A673 (cell line): ENCODE measurements around the gene AURKAIP1. TPM values are rescaled to one million over a fixed set of nuclear protein-coding genes. Genes with fewer than 3 reads are reported as not detected.

Experiments used
- BruUV-seq: library from RNA; stranded (reverse); fragments of 400-500 nt; replicated peaks from 2 replicates; lab custom pipeline; 2021; lab: Mats Ljungman, UMichigan
- CTCF ChIA-PET: fragments of 300-600 bp; sonication (Branson Sonifier 250); formaldehyde crosslinking; loops from one replicate; lab custom pipeline; 2022; ENCODE audit warnings: antibody characterized with exemption; lab: Charles Lee
- POLR2A ChIA-PET: fragments of 300-600 bp; sonication (Branson Sonifier 250); formaldehyde crosslinking; loops from one replicate; lab custom pipeline; 2022; ENCODE audit warnings: antibody characterized with exemption; ENCODE audit not compliant: low non-redundant PET; lab: Charles Lee
- DNase-seq: peaks from one replicate; pipeline ENCODE4 v3.0.0-alpha.2; 2015; ENCODE audit warnings: low spot score
- H3K27ac ChIP-seq: fragments of 200-600 bp; sonication (generic); 2 replicates; pipeline ENCODE4 v1.5.1; 2016; ENCODE audit warnings: mixed run types, low read depth, mild to moderate bottlenecking, mixed read lengths, antibody characterized with exemption, low read length; ENCODE audit not compliant: poor library complexity, severe bottlenecking
- H3K27me3 ChIP-seq: fragments of 200-600 bp; sonication (generic); replicated peaks from 2 replicates; pipeline ENCODE4 v1.6.1; 2017; ENCODE audit warnings: mixed run types, low read depth, mild to moderate bottlenecking, mixed read lengths, antibody characterized with exemption, low read length; ENCODE audit not compliant: insufficient read depth, poor library complexity
- H3K36me3 ChIP-seq: fragments of 200-600 bp; sonication (generic); 2 replicates; pipeline ENCODE4 v1.6.1; 2016; ENCODE audit warnings: mixed run types, mild to moderate bottlenecking, mixed read lengths, antibody characterized with exemption, low read length; ENCODE audit not compliant: insufficient read depth, poor library complexity, severe bottlenecking
- H3K4me1 ChIP-seq: fragments of 200-600 bp; sonication (generic); 2 replicates; pipeline ENCODE4 v1.6.1; 2017; ENCODE audit warnings: mixed run types, mild to moderate bottlenecking, mixed read lengths, antibody characterized with exemption, low read length; ENCODE audit not compliant: insufficient read depth, poor library complexity, severe bottlenecking
- H3K4me3 ChIP-seq: fragments of 200-600 bp; sonication (generic); 2 replicates; pipeline ENCODE4 v1.5.1; 2016; ENCODE audit warnings: low read depth, mixed run types, mild to moderate bottlenecking, mixed read lengths, low read length; ENCODE audit not compliant: poor library complexity, severe bottlenecking
- H3K9me3 ChIP-seq: fragments of 200-600 bp; sonication (generic); 2 replicates; pipeline ENCODE4 v1.6.1; 2016; ENCODE audit warnings: mixed run types, low read depth, mild to moderate bottlenecking, mixed read lengths, antibody characterized with exemption, low read length; ENCODE audit not compliant: poor library complexity, severe bottlenecking
- CTCF ChIP-seq: fragments of 300-800, 200-600 bp; sonication (generic); conservative IDR thresholded peaks from 2 replicates; pipeline ENCODE4 v1.5.1; 2017; ENCODE audit warnings: low read depth, mild to moderate bottlenecking, antibody characterized with exemption, low read length, moderate library complexity, mixed read lengths
- EZH2 ChIP-seq: fragments of 200-600 bp; sonication (generic); IDR thresholded peaks from 2 replicates; pipeline ENCODE4 v1.6.1; 2017; ENCODE audit warnings: borderline replicate concordance, low read depth, mild to moderate bottlenecking, mixed read lengths, antibody characterized with exemption, low read length; ENCODE audit not compliant: poor library complexity, severe bottlenecking
- intact Hi-C: fragments of 100-400 bp; cut with micrococcal nuclease; formaldehyde crosslinking; loops from one replicate; pipeline ENCODE4 v1.10.0; 2022; ENCODE audit not compliant: unreplicated experiment
- total RNA-seq: library from RNA; stranded (reverse); gene quantifications from 2 replicates; pipeline ENCODE4 v1.2.3, GENCODE V29; 2021

AURKAIP1 gene
- total RNA-seq, 1 experiment from 2014 or later = 172 TPM

- peaks cover 9% of the 10 kb centered on the region for H3K36me3 ChIP-seq
Measured at GRCh38 chr1:1340791-1341548, 34.0 kb downstream of the AURKAIP1 start.

GRCh38 chr1:1340185-1340584 lies 34.8 kb downstream of the AURKAIP1 start:
- Histone ChIP-seq H3K27ac (no peak overlapping the region), H3K4me3 (no peak overlapping the region), H3K27me3 (no peaks in the 10 kb centered on the region), H3K9me3 (no peaks in the 10 kb centered on the region), H3K36me3 (peaks cover 9% of the 10 kb centered on the region), H3K4me1 (no peaks in the 10 kb centered on the region)
- intact Hi-C loops = no loop called here
- CTCF ChIA-PET = no interaction called here
- POLR2A ChIA-PET = no interaction called here
- TF ChIP-seq CTCF (no peak), EZH2 (no peak)
- no TSS peak for BruUV-seq
- DNase-seq = no peak

More at GRCh38 chr1:1340791-1341548, 34.0 kb downstream of the AURKAIP1 start:
- TF ChIP-seq CTCF (no peak), EZH2 (no peak)
- H3K9me3 ChIP-seq = no peaks in the 10 kb centered on the region
- H3K27ac ChIP-seq = no peak overlapping the region
- no peaks in the 10 kb centered on the region for H3K4me1 ChIP-seq
- POLR2A ChIA-PET = no interaction called here
- intact Hi-C loops = no loop called here
- no peak for DNase-seq
- CTCF ChIA-PET = no interaction called here
- H3K4me3 ChIP-seq = no peak overlapping the region
- BruUV-seq = no TSS peak
- no peaks in the 10 kb centered on the region for H3K27me3 ChIP-seq

GRCh38 chr1:1338278-1338677 lies 36.7 kb downstream of the AURKAIP1 start:
- BruUV-seq = no TSS peak
- POLR2A ChIA-PET = no interaction called here
- Histone ChIP-seq H3K27me3 (no peaks in the 10 kb centered on the region), H3K4me3 (no peak overlapping the region), H3K4me1 (no peaks in the 10 kb centered on the region), H3K9me3 (no peaks in the 10 kb centered on the region), H3K27ac (no peak overlapping the region), H3K36me3 (peaks cover 9% of the 10 kb centered on the region)
- intact Hi-C loops = no loop called here
- CTCF ChIA-PET = no interaction called here
- no peak for DNase-seq
- TF ChIP-seq CTCF (no peak), EZH2 (no peak)
